ENCODE measurements around the gene HLA-B.
"Not testable (repeated sequence)": the region's sequence is repeated elsewhere in the genome, so short reads cannot be mapped to it uniquely, and the experiment has no call there.

HLA-B gene

DNA sequence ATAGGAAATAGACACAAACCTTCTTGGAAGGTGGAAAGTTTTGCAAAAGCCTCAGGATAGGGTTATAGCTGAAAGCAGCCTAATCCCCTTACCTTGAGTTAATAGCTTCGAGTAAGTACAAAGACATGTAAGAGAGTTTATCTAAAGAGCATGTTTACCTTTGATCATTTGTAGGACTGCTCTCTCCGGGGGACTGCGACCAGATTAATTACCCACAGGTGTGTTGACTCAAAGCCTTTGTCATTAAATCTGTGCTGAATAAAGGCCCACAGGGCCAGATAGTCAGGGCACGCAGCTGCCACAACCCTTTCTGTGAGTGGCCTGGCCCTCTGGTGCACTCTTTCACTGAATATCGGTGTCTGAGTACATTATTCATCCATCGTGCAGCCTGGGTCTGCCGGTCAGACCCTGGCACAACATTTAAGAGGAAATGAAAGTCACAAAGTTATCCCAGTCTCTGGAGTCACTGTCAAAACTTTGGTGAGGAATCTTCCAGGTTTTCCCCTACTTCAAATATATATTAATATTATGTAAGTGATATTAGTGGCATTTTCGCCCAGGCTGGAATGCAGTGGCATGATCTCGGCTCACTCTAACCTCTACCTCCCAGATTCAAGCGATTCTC, 41.0 kb upstream of the HLA-B start:
- DNase-seq (ENCODE audit: low read depth in 1 of 2, low spot score in 1 of 2): no peak
- no peak overlapping the region for H3K4me3 ChIP-seq (replicated peaks; ENCODE audit: insufficient read depth, low read length)
- H3K27me3 ChIP-seq (ENCODE audit: insufficient read depth, poor library complexity, severe bottlenecking): no peaks in the 10 kb centered on the region
- no peak for TF ChIP-seq SPI1 (IDR thresholded peaks at IDR 0.05; ENCODE audit: borderline replicate concordance, low read depth)
- no peak overlapping the region for H3K27ac ChIP-seq (replicated peaks)

DNA sequence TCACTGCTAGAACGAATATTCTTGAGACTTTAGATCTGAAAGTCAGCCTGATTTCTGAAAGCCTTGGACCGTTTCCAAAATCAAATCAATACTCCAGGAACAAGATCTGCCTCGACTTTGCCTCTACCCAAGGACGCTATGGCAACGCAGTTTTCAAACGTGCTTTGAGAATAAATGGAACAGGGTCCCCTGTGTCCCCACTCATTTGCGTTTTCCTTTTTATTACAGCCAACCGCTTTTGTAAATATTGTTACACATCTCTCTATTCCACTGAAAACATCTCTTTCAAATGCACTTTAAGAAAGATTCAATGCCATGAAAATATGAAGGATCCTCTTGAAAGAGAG, 40.1 kb upstream of the HLA-B start:
- not testable (repeated sequence) for DNase-seq (ENCODE audit: low read depth in 1 of 2, low spot score in 1 of 2); H3K27me3 ChIP-seq (ENCODE audit: insufficient read depth, poor library complexity, severe bottlenecking); H3K27ac ChIP-seq (replicated peaks); H3K4me3 ChIP-seq (replicated peaks; ENCODE audit: insufficient read depth, low read length)

DNA sequence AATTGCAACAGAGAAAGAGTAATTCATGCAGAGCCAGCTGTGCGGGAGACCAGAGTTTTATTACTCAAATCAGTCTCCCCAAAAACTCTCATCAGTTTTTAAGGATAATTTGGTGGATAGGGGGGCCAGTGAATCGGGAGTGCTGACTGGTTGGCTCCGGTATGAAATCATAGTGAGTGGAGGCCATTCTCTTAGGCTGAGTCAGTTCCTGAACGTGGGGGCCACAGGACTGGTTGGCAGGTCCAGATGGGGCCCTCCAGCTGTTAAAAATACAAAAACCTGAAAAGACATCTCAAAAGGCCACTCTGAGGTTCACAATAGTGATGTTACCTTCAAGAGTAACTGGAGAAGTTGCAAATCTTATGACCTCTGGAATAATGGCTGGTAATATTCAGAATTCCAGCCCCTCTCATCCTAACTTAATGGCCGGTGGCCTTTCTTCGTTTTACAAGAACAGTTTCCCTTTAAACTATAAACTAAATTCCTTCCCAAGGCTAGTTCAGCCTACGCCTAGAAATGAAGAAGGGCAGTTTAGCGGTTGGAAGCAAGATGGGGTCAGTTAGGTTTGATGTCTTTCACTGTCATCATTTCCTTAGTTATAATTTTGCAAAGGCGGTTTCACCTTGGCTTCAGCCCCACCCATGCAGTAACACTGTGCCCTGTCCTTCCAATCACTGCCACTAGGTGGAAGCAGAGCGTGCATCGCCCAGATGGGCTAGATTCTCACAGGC, 39.6 kb upstream of the HLA-B start:
- DNase-seq (ENCODE audit: low read depth in 1 of 2, low spot score in 1 of 2): peak; percentile 56 to 77
- H3K27me3 ChIP-seq (ENCODE audit: insufficient read depth, poor library complexity, severe bottlenecking): no peaks in the 10 kb centered on the region
- TF ChIP-seq, protein P1, sequence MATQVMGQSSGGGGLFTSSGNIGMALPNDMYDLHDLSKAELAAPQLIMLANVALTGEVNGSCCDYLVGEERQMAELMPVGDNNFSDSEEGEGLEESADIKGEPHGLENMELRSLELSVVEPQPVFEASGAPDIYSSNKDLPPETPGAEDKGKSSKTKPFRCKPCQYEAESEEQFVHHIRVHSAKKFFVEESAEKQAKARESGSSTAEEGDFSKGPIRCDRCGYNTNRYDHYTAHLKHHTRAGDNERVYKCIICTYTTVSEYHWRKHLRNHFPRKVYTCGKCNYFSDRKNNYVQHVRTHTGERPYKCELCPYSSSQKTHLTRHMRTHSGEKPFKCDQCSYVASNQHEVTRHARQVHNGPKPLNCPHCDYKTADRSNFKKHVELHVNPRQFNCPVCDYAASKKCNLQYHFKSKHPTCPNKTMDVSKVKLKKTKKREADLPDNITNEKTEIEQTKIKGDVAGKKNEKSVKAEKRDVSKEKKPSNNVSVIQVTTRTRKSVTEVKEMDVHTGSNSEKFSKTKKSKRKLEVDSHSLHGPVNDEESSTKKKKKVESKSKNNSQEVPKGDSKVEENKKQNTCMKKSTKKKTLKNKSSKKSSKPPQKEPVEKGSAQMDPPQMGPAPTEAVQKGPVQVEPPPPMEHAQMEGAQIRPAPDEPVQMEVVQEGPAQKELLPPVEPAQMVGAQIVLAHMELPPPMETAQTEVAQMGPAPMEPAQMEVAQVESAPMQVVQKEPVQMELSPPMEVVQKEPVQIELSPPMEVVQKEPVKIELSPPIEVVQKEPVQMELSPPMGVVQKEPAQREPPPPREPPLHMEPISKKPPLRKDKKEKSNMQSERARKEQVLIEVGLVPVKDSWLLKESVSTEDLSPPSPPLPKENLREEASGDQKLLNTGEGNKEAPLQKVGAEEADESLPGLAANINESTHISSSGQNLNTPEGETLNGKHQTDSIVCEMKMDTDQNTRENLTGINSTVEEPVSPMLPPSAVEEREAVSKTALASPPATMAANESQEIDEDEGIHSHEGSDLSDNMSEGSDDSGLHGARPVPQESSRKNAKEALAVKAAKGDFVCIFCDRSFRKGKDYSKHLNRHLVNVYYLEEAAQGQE (IDR thresholded peaks at IDR 0.05; ENCODE audit: insufficient replicate concordance, low read depth): no peak
- TF ChIP-seq, protein P2, sequence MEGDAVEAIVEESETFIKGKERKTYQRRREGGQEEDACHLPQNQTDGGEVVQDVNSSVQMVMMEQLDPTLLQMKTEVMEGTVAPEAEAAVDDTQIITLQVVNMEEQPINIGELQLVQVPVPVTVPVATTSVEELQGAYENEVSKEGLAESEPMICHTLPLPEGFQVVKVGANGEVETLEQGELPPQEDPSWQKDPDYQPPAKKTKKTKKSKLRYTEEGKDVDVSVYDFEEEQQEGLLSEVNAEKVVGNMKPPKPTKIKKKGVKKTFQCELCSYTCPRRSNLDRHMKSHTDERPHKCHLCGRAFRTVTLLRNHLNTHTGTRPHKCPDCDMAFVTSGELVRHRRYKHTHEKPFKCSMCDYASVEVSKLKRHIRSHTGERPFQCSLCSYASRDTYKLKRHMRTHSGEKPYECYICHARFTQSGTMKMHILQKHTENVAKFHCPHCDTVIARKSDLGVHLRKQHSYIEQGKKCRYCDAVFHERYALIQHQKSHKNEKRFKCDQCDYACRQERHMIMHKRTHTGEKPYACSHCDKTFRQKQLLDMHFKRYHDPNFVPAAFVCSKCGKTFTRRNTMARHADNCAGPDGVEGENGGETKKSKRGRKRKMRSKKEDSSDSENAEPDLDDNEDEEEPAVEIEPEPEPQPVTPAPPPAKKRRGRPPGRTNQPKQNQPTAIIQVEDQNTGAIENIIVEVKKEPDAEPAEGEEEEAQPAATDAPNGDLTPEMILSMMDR (IDR thresholded peaks at IDR 0.05; ENCODE audit: insufficient read depth, low read length): peak; percentile 9
- TF ChIP-seq SPI1 (IDR thresholded peaks at IDR 0.05; ENCODE audit: borderline replicate concordance, low read depth): no peak
- no peak for TF ChIP-seq GABPA (IDR thresholded peaks at IDR 0.05; ENCODE audit: low read depth)
- no peak overlapping the region for H3K27ac ChIP-seq (replicated peaks)
- H3K4me3 ChIP-seq (replicated peaks; ENCODE audit: insufficient read depth, low read length): no peak overlapping the region

DNA sequence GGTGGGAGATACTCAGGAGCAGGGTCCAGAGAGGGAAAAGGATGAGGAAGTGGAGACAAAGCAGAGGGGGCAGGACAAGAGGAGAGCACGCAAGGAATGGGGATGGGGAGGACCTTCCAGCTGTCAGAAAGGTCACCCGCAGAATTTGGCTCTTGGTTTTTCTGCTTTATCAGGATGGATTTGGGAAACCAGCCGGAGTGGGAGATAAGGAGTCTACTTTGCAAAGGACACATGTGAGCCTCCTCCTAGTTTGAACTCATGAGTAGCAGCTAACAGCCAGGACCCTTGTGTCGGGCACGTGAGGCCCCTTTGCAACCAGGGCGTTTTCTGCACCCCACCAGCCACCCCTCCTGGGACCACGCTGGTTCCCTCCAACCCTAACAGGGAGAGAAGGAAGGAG, 38.9 kb upstream of the HLA-B start:
- TF ChIP-seq, protein P2 (IDR thresholded peaks at IDR 0.05; ENCODE audit: insufficient read depth, low read length): no peak
- TF ChIP-seq GABPA (IDR thresholded peaks at IDR 0.05; ENCODE audit: low read depth): no peak
- no peak for TF ChIP-seq SPI1 (IDR thresholded peaks at IDR 0.05; ENCODE audit: borderline replicate concordance, low read depth)
- TF ChIP-seq POLR2AphosphoS5 (IDR thresholded peaks at IDR 0.05; ENCODE audit: low read depth): no peak
- TF ChIP-seq, protein P1 (IDR thresholded peaks at IDR 0.05; ENCODE audit: insufficient replicate concordance, low read depth): no peak
- Histone ChIP-seq H3K27me3 (ENCODE audit: insufficient read depth, poor library complexity, severe bottlenecking) (no peaks in the 10 kb centered on the region), H3K4me3 (replicated peaks; ENCODE audit: insufficient read depth, low read length) (no peak overlapping the region), H3K27ac (replicated peaks) (no peak overlapping the region)
- no peak for DNase-seq (ENCODE audit: low read depth in 1 of 2, low spot score in 1 of 2)

DNA sequence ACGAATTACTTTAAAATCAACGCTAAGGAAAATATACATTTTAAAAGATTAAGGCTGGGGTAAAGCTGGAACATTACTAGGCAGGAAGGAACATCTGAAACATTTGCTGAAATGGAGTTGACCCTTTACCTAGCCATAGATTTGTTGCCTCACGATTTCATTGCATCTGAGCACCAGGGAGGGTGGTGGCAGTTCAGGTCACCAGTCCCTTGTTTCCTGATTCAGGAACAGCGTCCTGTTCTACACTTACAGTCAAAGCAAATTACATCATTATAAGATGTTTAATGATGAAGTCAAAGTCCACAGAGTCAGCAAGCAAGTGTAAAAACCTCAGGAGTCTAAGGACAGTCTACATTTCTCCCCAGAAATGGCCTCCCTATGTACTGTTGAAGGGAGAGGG, 37.4 kb upstream of the HLA-B start:
- H3K4me3 ChIP-seq (replicated peaks; ENCODE audit: insufficient read depth, low read length): no peak overlapping the region
- no peak for DNase-seq (ENCODE audit: low read depth in 1 of 2, low spot score in 1 of 2)
- H3K27me3 ChIP-seq (ENCODE audit: insufficient read depth, poor library complexity, severe bottlenecking): no peaks in the 10 kb centered on the region
- no peak overlapping the region for H3K27ac ChIP-seq (replicated peaks)
- TF ChIP-seq GABPA (IDR thresholded peaks at IDR 0.05; ENCODE audit: low read depth) (no peak), POLR2AphosphoS5 (IDR thresholded peaks at IDR 0.05; ENCODE audit: low read depth) (no peak), SPI1 (IDR thresholded peaks at IDR 0.05; ENCODE audit: borderline replicate concordance, low read depth) (no peak)
- TF ChIP-seq, protein P2 (IDR thresholded peaks at IDR 0.05; ENCODE audit: insufficient read depth, low read length): no peak
- TF ChIP-seq, protein P1 (IDR thresholded peaks at IDR 0.05; ENCODE audit: insufficient replicate concordance, low read depth): no peak
